Hippocampal formation (tissue), 2 donors: Measurements from ENCODE around the gene CR1L.
"Not testable (repeated sequence)": the region's sequence is repeated elsewhere in the genome, so short reads cannot be mapped to it uniquely, and the experiment has no call there.

Experiments used
- DNase-seq, 2 donors: peaks; one replicate each; lab custom pipeline; 2025; lab: John Stamatoyannopoulos, UW

Gene CR1L

DNA sequence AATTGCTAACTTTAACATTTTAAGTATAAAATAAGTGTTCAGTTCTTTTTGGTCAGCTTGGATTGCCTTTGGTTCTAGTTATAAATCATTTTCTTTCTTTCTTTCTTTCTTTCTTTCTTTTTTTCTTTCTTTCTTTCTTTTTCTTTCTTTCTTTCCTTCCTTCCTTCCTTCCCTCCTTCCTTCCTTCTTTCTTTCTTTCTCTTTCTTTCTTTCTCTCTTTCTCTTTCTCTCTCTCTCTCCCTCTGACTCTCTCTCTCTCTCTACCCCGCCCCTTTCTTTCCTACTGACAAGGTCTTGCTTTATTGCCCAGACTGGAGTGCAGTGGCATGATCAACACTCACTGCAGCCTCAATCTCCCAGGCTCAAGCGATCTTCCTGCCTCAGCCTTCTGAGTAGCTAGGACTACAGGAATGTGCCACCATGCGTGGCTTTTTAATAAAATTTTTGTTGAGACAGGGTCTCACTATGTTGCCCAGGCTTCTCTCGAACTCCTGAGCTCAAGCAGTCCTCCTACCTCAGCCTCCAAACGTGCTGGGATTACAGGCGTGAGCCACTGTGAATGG lies 38.0 kb downstream of the CR1L start:
- DNase-seq: not testable (repeated sequence)

- not testable (repeated sequence) for DNase-seq
These were observed 45.6 kb downstream of the CR1L start for GRCh38 chr1:207690551-207690950.

DNA sequence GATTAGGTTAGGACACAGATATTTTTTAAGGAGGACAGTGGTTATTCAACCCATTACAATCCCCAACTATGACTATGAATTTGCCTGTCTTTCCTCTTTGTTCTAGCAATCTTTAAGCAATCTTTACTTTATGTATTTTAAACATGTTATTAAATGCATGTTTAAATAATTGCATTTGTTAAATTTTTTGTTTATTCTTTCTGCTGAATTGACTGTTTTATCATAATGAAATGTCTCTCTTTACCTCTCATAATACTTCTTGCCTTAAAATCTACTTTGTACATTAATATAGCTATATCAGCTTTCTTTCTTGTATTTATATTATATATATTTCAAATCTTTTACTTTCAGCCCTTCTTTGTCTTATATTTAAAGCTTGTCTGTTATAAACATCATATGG lies 46.1 kb downstream of the CR1L start:
- DNase-seq: no peak

DNA sequence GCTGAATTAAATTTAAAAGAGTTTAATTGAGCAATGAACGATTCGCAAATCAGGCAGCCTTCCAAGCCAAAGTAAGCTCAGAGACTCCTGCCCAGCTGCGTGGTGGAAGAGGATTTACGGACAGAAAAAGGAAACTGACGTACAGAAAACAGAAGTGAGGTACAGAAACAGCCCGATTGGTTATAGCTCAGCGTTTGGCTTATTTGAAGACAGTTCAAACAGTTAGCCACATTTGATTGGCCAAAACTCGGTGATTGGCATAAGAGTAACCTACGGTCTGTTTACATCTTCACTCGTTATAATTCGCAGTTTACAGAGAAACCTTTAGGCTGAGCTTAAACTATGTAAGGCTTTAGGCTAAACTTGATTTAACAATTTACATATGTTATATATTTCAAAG lies 46.9 kb downstream of the CR1L start:
- peak in 1 of 2 donors; percentile 9 for DNase-seq

DNA sequence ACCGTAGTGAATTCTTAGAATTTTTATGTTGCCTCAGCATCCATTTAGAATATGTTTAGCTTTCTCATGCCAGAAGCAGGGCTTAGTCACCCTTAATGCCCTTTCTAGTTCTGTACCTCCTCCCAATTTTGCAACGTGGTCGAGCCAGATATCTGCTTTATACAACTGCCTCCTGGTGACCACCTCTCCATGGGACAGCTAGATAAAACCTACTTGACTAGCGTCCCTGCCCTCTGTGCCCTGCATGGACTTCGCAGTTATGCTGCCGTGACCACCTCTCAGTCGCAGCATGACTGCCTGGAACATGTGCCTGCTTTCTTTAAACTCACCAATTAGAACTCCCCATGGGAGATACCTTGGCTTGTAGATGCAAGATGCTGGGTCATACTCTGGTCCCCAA lies 47.4 kb downstream of the CR1L start:
- not testable (repeated sequence) for DNase-seq

DNA sequence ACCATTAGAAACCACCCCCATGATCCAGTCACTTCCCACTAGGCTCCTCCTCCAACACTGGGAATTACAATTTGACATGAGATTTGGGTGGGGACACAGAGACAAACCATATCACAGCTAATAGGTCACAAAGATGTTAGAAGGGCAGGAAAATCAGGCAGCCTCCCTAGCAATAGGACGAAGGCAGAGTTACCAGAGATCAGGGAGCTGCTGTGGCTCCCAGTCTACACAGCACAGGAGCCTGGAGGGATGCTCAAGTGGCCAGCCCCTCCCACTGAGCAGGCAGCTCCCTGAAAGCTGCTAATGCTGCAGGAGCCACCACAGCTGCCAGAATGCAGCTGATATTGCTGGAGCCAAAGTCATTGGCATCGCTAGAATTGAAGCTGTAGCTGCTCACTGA lies 51.0 kb downstream of the CR1L start:
- no peak for DNase-seq

DNA sequence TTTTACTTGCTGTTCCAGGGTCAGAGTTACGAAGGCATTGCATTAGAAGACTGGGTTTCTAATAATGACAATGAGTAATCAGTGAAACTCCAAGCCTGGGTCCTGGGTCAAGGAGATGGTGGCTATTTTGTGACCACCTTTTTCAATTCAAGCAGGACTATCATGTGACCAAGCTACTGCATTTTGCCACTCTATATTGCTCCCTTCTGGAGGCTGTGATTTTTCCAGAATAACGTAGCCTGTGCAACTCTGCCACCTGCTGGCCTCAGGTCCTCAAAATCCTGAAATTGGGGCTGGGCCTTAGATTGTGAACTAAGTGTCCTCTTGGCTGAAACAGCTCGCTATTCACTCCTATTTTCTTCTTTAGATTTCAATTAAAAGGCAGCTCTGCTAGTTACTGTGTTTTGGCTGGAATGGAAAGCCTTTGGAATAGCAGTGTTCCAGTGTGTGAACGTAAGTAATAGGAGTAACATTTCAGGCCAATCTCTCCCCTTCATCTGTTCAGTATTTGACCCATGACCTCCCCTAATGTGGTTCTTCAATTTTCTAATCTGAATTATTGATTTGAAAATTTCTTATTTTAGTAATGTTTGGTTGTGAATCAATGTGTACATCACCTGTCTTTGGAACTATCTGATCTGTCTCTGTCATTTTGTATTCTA lies 54.0 kb downstream of the CR1L start:
- DNase-seq: peak; percentile 44 to 59

GRCh38 chr1:207702317-207702716 lies 57.4 kb downstream of the CR1L start:
- no peak for DNase-seq

GRCh38 chr1:207703712-207704111 lies 58.8 kb downstream of the CR1L start:
- no peak for DNase-seq

DNA sequence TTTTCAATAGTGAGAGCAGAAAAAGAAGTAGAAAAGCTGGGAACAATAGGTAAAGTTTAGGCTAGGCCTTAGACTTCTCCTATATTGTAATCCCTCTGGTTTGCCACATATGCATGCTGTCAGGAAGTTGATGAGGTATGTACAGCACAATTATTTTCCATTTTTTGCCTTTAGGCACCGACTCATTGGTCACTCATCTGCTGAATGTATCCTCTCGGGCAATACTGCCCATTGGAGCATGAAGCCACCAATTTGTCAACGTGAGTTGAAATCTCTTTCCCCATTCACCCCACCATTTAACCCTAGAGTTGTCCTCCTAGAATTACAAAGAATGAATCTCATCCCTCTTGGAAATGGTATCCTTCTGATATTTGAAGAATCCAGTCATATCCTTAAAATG lies 63.1 kb downstream of the CR1L start:
- not testable (repeated sequence) for DNase-seq

DNA sequence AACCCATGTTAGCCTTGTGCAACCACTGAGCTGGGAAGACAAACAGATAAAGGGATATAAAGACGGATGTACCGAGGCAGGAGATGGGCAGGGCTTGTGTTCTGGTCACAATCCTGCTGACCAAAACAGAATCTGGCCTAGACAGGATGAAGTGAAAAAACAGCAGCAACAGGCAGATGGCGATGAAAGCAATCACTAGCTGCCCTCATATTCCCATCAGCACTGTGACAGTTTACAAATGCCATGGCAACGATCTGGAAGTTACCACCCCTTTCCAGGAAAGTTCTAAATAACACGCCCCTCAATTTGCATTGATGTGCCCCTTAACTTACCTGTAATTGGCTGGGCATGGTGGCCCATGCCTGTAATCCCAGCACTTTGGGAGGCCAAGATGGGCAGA lies 66.4 kb downstream of the CR1L start:
- no peak for DNase-seq

GRCh38 chr1:207712701-207713100 lies 67.8 kb downstream of the CR1L start:
- DNase-seq: not testable (repeated sequence)

- no peak for DNase-seq
These were observed 68.6 kb downstream of the CR1L start for GRCh38 chr1:207713529-207713928.

GRCh38 chr1:207719234-207719633 lies 74.3 kb downstream of the CR1L start:
- DNase-seq: no peak

- DNase-seq: not testable (repeated sequence)
These were observed 83.4 kb downstream of the CR1L start for GRCh38 chr1:207728200-207728858.

DNA sequence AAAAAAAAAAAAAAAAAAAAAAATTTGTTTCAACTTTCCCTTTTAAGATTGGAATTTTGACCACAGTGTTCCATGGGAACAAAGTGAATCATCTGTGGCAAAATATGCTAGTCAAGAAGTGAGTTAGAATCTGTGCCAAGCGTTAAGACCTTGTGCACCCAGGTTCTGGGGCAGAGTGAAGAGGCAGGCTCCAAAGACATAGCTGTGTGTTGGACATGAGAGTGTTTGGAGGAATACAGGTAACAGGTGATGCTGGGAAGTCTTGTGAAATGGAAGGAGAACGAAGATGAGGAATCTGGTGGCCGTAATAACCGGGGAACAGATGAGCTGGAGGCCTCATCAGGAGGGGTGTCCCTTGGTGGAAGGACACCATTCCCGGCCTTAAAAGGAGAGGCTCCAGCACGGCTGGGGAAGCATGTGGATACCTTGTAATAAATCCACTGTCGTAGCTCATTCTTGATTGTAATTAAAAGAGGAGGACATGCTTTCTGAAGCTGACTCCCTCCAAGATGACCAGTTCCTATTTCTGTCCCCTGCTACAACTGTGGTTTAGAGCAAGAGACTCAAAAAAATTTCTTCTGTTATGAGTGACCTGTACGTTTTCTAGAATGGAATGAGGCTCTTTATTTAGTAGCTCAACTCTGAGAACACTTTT lies 92.7 kb downstream of the CR1L start:
- DNase-seq: not testable (repeated sequence)

DNA sequence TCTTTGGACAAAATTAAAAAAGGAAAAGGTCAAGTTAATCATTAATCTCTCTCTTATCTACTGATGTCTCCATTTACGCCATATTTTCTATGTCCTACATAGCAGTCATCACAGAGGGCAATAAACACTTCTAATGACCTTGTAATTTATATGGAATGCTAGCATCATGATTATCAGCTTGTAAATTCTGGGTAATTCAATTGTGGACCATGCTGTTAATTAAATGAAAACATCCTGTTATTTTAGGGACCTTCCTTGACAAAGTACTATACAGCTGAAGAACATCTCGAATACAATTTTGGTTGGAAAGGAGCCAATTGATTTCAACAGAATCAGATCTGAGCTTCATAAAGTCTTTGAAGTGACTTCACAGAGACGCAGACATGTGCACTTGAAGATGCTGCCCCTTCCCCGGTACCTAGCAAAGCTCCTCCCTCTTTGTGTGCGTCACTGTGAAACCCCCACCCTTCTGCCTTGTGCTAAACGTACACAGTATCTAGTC lies 93.3 kb downstream of the CR1L start:
- DNase-seq: not testable (repeated sequence)

DNA sequence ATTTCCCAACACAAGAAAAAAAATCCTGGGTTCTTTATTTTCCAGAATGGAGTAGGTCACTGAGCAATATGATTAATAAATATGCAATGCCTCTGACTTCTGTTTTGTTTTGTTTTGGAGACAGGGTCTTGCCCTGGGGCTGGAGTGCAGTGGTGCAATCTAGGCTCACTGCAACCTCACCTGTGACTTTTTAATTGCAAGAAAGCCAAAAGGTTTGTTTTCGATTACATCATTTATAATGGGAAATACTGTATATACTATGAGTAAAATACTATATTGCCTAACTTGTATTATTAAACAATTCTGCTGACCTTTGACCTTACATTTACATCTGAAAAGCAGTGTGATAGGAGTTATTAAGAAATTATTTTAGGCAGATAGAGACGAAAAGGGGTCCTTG lies 95.3 kb downstream of the CR1L start:
- no peak for DNase-seq

DNA sequence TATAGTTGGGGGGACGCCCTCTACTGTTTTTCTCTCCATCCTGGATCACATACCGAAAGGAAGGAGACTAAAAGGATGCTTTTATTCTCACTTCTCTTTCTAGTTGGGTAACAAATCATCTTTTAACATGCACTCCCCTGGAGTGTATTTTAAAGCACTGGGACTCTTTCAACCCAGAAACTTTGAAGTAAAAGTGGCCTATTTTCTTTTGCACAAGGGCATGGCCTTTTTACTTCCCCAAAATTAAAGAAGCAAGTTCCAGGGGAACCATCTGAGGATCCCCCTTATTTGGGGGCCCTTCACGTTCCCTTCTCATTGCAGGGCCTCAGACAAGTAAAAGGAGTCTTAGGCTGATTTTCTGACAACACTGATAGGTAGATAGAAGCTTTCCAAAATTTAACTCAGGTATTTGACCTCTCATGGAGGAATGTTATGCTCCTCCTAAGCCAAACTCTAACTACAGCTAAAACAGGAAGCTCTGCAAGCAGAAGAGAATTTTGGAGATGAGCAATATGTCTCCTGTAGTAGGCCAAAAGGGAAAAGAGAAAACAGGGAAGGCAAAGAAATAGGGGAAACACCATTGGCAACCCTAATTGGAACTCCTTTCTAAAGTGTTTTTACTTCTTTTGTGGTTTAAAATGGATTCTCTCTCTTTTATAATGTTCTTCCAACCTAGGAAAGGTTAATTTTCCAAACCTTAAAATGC lies 98.1 kb downstream of the CR1L start:
- DNase-seq: no peak

DNA sequence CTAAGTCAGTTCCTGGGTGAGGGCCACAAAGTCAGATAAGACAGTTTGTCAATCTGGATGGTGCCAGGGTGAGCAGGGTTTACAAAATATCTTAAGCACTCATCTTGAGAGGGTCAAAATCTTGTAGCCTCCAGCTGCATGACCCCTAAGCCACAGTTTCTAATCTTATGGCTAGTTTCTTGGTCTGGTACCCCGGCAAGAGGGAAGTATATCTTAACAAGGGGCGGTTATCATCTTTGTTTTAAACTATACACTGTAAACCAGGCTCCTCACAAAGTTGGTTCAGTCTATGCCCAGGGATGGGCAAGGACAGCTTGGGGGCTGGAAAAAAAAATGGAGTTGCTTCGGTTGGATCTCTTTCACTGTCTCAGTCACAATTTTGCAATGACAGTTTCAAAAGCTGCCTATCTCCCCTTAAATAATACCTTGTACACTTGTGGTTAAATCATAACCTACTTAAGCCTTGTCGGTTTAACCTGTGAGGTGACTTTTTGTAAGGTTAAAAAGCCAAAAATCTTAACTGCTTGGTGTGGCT lies 99.1 kb downstream of the CR1L start:
- DNase-seq: no peak

DNA sequence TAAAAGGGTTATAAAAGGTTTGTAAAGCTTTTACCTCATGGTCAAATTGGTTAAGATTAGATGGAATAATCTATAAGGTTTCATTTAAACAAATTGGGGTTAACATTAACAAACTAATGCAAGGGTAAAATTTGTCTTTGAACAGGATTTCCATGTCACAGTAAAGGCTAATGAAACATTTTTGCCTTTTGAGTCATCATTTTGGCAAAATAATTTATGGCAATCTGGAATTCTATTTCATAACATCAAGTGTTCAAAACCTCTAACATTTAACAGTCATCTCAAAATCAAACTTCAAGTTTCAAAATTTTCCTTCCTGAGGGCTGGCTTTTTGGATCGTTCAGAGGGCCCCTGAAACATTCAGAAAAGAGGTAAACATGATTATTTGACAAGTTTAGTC lies 100.4 kb downstream of the CR1L start:
- no peak for DNase-seq
